Right ventricle myocardium inferior (tissue), 1 donor: ENCODE results near the gene GNAI2. TPM values are rescaled to one million over a fixed set of nuclear protein-coding genes. Genes with fewer than 3 reads are reported as not detected.
A peak's percentile ranks its signal among the peaks of the same experiment; 100 is the strongest.
"Not testable (repeated sequence)": the region's sequence is repeated elsewhere in the genome, so short reads cannot be mapped to it uniquely, and the experiment has no call there.

Experiments used
- ATAC-seq: fragments of 200-7000 bp; cut with Tn5 transposase; one replicate; pipeline ENCODE4 v1.9.1; 2020; ENCODE audit warnings: mild to moderate bottlenecking, moderate library complexity
- DNase-seq: peaks from one replicate; pipeline ENCODE4 v3.0.0; 2021; ENCODE audit errors: missing footprints
- intact Hi-C: fragments of 100-400 bp; cut with DNase I; formaldehyde crosslinking; loops from one replicate; pipeline ENCODE4 v1.11.0; 2022
- total RNA-seq: library from RNA; stranded (reverse); fragmentation: NEBNext Ultra II Directional; extraction: Animal tissue kit (Norgen Biotek cat#: 25700); gene quantifications from one replicate; pipeline ENCODE4 v1.2.1, GENCODE V29; 2021
- donor health status: DM: no; HTN: yes; CAD: no; lungs with severe emphysema.

Gene GNAI2
- total RNA-seq, 1 donor from 2014 or later, result 153 TPM

DNA sequence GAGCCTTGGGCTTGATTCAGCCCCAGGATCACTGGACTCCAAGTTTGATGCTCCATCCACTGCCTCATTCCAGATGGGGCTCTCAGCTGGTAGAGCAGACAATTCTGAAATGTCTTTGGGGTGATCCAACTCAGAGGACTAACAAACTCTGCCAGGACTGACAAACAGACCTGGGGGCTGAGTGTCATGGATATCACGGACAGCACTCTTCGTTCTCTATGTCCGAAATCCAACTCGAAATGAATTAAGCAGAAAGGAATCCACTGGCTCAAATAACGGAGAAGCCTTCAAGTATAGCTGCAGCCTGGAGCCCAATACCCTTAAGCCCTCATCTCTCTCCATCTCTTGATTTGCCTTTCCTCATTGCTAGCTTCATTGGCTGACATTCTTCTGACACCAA lies 16.7 kb upstream of the GNAI2 start:
- no peak for DNase-seq
- ATAC-seq, result no peak
- intact Hi-C loops, result no loop called here

DNA sequence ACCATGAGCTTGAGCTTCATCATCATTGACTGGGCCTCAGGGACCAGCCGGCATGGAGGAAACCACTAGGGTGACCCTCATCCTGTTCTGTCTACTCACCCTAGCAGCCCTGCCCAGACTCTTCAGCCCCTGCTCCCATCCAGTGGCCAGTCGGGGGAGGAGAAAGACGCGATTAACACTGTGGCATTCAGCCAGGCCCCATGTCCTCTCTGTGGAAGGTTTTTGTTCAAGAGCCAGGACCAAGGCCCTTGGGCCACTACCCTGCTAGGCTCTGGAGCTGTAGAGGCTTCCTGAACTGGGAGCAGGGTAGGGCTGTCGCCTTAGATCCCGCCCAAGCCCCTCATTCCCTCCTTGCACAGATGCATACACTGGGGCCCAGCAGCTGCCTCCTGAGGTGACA lies 15.9 kb upstream of the GNAI2 start:
- DNase-seq, result no peak
- ATAC-seq, result peak; percentile 28
- intact Hi-C loops, result no loop called here

- DNase-seq (no peak), ATAC-seq (no peak)
- intact Hi-C loops, result no loop called here
Observed at GRCh38 chr3:50221051-50221410, 15.0 kb upstream of the GNAI2 start.

DNA sequence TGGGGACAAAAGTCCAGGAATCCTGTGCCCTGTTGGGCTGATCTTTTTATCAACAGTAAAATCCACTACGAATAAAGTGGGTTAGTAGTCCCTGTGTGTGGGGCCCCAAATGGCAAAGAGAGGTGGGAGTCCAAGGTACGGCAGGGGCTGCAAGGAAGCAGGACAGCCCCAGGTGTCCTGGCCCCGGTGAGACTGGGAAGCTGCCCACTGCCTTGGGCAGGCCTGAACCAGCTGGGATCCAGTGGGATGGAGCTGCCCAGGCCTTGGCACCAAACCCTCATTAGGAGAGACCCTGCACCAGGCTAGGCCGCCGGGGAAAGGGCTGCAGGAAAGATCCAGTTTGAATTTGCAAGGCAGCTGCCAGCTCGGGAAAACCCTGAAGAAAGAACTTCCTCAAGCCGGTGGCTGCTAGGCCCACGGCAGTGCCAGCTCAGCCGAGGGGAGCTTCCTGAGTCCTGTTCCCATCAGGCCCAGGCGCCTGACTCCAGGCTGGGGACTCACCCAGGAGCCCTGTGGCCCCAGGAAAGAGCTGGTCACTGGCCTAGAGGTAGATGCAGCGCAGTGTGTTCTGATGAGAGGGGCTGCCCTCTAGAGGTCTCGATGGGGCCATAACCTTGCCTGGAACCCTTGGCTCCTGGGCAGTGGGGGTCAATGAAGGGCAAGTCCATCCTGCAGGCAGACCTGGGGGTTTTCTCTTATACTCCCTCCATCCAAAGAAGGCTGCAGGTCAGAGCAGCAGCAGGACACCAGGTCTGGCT lies 14.4 kb upstream of the GNAI2 start:
- intact Hi-C loops, result no loop called here
- ATAC-seq, result no peak
- no peak for DNase-seq

GRCh38 chr3:50222169-50222528 lies 13.9 kb upstream of the GNAI2 start:
- no peak for DNase-seq
- no peak for ATAC-seq
- intact Hi-C loops, result no loop called here

GRCh38 chr3:50224639-50225038 lies 11.4 kb upstream of the GNAI2 start:
- intact Hi-C loops, result loop anchor here (2.0 kb wide), 1 partner anchor 104 kb away; no protein-coding TSS in a partner anchor
- ATAC-seq (no peak), DNase-seq (no peak)

DNA sequence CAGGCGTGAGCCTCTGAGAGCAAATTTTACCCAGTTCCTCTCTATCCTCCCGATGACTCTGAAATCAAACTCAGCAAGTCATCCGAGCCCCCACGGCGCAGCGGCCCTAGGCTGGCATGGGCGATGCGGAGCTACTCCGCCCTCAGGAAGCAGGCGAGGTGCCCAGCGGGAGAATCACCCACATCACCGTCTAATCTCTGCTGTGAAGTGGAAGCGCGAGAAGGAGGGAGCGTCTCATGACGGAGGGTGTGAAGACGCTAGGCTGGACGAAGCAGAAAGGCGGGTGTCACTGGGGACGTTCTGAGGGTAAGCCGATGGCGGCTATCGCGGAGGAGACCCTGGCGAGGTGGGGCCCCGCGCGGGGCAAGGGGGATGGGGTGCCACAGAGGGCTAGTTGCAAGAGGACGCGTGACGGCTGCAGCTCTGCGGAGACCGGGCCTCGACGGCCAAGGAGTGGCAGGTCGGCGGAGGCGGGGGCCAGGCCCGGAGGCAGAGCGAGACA lies 9.1 kb upstream of the GNAI2 start:
- intact Hi-C loops, result loop anchor here (1.0 kb wide), 3 partner anchors 19 to 46 kb away; no protein-coding TSS in a partner anchor
- DNase-seq, result peak; percentile 82
- peak; percentile 16 for ATAC-seq

GRCh38 chr3:50227390-50228183 lies 8.4 kb upstream of the GNAI2 start:
- ATAC-seq, result peak; percentile 94
- DNase-seq, result peak; percentile 97
- intact Hi-C loops, result loop anchor here (1.0 kb wide), 2 partner anchors 19 to 46 kb away; no protein-coding TSS in a partner anchor

GRCh38 chr3:50228184-50228763 lies 7.7 kb upstream of the GNAI2 start:
- ATAC-seq, intact Hi-C loops, DNase-seq: not testable (repeated sequence)

DNA sequence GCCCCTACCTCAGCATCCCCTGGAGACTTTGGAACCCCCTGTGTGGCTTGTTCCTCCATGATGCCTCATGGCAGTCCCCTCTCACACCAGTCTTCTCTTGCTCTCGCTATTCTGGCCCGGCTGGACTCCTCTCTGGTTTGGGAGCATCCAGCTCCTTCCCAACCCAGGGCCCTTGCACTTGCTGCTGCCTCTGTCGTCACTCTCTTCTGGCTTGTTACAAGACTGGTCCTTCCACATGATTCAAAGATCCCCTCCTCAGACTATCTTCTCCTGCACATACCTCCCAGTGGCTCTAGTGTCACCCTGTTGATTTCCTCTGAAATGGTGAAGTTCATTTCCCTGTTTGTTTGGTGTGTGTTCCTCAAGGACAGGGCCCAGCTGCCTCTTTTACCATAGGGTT lies 6.5 kb upstream of the GNAI2 start:
- intact Hi-C loops, result no loop called here
- ATAC-seq, result no peak
- no peak for DNase-seq

GRCh38 chr3:50230104-50230793 lies 5.8 kb upstream of the GNAI2 start:
- ATAC-seq (no peak), DNase-seq (no peak)
- intact Hi-C loops, result no loop called here

DNA sequence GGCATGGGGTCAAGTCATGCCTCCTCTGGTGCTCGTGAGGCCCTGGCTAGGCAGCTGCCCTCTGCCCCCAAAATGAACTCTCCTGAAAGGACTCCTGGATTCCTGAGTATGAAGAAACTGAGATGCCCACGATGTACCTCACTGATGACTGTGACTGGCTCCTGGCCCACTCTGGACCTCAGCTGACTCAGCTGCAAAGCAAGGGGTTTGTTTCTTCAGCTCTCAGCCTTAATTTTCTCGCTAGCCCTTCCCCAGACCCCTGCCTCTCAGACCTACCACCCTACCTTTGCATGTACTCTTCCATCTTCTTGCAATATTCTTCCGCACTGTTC lies 5.2 kb upstream of the GNAI2 start:
- intact Hi-C loops, result no loop called here
- ATAC-seq, result no peak
- DNase-seq, result no peak

GRCh38 chr3:50231581-50231980 lies 4.4 kb upstream of the GNAI2 start:
- ATAC-seq, result no peak
- intact Hi-C loops, result no loop called here

GRCh38 chr3:50232303-50232702 lies 3.7 kb upstream of the GNAI2 start:
- DNase-seq, result no peak
- intact Hi-C loops, result no loop called here
- ATAC-seq, result no peak

More at GRCh38 chr3:50231581-50231980, 4.4 kb upstream of the GNAI2 start:
- DNase-seq, result no peak

DNA sequence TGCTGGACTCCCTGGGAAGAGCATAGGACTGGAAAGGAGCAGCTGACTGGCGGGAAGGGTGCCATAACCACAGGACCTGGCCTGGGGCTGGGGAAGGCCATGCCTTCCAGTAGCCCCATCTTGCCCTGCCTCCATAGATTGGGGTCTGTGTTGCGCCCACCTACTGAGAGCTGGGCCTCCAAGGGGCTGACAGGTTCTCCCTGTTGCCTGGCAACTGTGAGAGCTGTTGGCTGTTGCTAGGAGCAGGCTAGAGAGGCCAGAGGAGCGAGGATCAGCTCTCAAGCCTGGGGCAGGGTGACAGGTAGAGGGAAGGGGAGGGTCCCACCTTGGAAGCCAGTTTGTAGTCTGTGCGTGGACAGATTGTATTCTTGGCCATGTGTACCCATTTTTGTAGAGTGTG lies 2.8 kb upstream of the GNAI2 start:
- intact Hi-C loops, result no loop called here
- DNase-seq (no peak), ATAC-seq (no peak)

DNA sequence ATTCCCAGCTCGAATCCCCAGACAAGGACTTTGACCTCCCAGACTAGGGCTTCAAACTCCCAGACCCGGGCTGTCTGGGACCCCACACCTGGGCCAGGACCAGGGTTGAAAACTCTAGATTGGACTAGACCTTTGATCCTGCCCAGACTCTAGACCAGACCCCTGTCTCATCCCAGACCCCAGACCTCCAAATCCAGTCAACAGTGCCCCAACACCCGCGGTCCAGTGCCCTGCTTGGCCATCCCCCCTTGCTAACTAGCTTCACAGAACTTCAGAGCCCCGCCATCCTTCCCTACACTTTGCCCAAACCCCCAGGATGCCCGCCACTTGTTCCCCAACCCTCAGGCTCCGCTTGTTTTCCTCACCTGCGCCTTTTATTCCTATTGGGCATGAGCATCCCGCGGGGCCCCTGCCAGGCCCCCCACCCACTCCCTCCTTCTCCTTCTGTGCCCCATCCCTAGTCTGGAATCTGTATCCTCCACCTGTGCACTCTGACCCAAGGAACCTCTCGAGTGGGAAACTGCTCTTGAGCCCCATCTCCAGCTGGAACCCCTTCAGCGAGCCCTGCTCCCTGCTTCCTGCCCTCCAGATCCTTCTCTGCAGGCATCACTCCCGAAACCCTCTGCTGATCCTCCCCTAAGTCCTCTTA lies 604 bp downstream of the GNAI2 start:
- DNase-seq (no peak), ATAC-seq (no peak)
- intact Hi-C loops, result no loop called here

DNA sequence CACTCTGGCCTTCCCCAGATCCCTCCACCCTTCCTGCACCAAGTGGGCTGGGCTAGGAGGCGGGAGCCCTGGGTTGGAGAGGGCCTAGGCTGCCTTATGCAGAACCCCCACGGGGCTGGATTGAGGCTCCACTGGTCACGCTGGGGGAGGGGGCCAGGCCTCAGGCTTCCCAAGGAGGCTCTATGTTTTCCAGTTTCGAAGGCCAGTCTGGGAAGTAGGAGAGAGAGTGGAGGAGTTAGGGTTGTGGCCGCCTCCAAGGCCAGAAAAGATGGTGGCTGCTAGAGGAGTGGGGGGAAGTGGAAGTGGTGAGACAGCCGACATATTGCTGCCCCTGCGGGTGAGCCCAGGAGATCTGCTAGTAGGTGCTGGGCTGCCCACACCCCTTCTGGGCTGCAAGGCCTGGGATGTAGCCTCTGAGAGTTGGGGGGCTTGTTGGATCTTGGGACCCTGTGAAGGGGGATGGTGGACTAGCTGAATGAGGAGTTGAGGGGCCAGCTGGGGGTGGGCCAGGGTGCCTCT lies 1.2 kb downstream of the GNAI2 start:
- intact Hi-C loops, result no loop called here
- peak; percentile 83 for DNase-seq

GRCh38 chr3:50237754-50238548 lies 1.9 kb downstream of the GNAI2 start:
- DNase-seq (peak; percentile 95), ATAC-seq (peak; percentile 44)
- intact Hi-C loops, result no loop called here

More for the DNA sequence above, 1.2 kb downstream of the GNAI2 start:
- ATAC-seq, result no peak
